Left ventricle myocardium superior (tissue), 1 donor: ENCODE measurements around the gene SORD. TPM values are rescaled to one million over a fixed set of nuclear protein-coding genes. Genes with fewer than 3 reads are reported as not detected.

Experiments
- ATAC-seq: fragments of 200-7000 bp; cut with Tn5 transposase; one replicate; pipeline ENCODE4 v1.9.1; 2020; ENCODE audit warnings: mild to moderate bottlenecking, moderate library complexity
- DNase-seq: peaks from one replicate; pipeline ENCODE4 v3.0.0-alpha.2; 2020
- intact Hi-C: fragments of 100-400 bp; cut with micrococcal nuclease; formaldehyde crosslinking; loops from one replicate; pipeline ENCODE4 v1.11.0; 2022
- total RNA-seq: library from RNA; stranded (reverse); fragmentation: NEBNext Ultra II Directional; extraction: Animal tissue kit (Norgen Biotek cat#: 25700); gene quantifications from one replicate; pipeline ENCODE4 v1.2.1, GENCODE V29; 2021
- donor health status: DM: no; HTN: yes; CAD: no; lungs with severe emphysema.

The SORD gene
- total RNA-seq, 1 donor from 2014 or later: 13.6 TPM

GRCh38 chr15:45110256-45110820 is 87.3 kb downstream of the SORD start:
- DNase-seq (no peak), ATAC-seq (no peak)
- intact Hi-C loops: no loop called here

DNA sequence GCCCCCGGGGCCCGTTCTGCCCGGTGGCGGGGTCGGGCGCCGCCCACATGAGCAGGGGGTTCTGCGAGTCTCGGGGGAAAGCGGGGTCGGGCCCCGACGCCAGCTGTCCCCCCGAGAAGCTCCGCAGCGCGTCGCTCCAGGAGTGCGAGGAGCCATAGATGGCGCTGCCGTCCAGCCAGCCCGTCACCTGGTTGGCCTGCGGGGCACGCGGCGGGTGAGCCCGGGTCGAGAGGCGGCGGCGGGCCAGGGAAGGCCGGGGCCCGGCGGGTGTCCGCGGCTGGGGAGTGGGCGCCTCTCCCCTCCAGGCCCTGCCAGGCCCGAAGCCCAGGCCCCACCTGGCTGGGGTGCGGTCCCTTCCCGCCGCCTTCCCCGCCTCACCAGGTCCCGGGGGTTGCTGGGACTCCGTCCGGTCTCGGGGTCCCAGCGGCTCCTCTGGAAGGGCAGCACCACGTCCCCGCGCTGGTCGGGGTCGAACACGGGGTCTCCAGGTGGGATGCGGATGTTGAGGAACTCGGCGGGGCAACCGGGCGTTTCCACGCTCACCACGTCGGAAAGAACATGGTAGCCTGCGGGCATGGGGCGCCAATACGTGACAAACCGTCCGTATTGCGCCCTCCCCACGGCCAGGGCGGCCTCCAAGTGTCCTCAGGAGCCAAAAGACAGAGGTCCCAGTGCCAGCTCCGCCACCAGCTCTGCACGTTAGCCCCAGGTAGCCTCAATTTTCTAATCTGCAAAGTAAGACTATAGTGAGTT is 88.6 kb downstream of the SORD start:
- intact Hi-C loops: no loop called here
- DNase-seq: no peak
- ATAC-seq: no peak

GRCh38 chr15:45112143-45112590 is 89.2 kb downstream of the SORD start:
- DNase-seq (no peak), ATAC-seq (no peak)
- intact Hi-C loops: no loop called here

DNA sequence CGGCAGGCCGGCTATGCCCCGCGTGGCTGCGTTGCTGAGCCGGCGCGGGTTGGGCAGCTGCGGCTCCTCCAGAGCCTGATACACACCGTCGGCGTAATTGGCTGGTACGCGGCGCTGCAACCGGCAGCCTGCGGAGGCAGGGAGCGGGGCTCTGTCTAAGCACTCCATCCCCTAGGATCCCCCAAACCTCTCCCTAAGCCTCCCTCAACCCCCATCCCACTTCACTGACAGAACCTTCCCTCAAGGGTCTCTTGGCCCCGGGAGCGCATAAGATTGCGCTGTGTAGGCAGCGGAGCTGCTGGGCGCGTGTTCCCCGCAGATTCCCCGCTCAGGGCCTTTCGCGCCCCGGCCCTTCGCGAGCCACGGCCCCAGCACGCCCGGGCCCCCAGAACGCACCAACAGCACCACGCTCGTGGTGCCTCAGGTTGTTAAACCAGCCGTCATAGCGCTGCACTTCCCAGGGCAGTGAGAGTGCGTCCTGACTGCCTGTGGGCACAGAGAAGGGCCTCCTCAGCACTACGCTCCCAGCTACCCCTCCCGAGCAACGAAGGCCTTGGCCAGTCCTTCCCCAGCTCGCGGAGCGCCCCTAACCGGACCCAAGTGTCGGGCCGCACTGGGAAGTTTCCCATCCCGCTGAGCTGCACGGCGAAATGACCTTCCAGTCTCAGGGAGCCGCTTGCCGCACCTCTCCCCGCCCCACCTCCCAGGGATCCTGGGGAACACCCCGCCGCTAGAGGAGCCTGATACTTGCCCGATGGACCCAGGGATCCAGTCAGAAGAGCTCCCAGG is 89.8 kb downstream of the SORD start:
- intact Hi-C loops: no loop called here
- DNase-seq (no peak), ATAC-seq (no peak)

GRCh38 chr15:45113380-45113990 is 90.5 kb downstream of the SORD start:
- ATAC-seq: no peak
- intact Hi-C loops: no loop called here
- no peak for DNase-seq

DNA sequence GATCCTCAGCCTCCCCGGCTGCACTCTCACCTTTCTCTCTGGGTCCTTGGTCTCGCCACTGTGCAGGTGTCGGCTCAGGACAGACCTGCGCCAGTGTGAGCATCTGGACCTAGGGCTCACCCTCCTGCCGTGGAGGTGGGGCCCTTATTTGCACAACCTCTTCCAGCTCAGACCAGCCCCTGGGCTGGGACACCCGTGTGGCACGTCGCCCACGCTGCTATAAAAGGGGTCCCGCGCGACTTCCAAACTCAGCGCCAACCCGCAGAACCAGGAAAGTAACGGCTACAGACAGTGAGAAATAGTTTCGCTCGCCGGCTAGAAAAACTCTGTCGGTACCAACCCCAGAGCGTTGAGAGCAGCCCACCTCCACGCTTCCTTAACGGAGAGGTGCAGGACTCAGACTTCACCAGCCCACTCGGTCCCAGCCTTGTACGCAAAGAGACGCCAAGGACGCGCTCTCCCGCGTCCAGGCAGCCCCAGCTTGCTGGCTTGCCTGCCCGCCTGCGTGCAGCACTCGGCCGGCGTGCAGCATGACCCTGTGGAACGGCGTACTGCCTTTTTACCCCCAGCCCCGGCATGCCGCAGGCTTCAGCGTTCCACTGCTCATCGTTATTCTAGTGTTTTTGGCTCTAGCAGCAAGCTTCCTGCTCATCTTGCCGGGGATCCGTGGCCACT is 91.2 kb downstream of the SORD start, which contains the start of the genes DUOX2 and DUOXA2:
Gene DUOX2, minus strand, starts transcription at position 97 of the 675 bp plus-strand sequence. CDS start 761 bp downstream, outside the sequence.
Gene DUOXA2, plus strand, starts transcription at position 251 of the 675 bp plus-strand sequence. Its CDS starts 280 bp downstream, at position 531.
- no peak for DNase-seq
- ATAC-seq: no peak
- intact Hi-C loops: no loop called here

DNA sequence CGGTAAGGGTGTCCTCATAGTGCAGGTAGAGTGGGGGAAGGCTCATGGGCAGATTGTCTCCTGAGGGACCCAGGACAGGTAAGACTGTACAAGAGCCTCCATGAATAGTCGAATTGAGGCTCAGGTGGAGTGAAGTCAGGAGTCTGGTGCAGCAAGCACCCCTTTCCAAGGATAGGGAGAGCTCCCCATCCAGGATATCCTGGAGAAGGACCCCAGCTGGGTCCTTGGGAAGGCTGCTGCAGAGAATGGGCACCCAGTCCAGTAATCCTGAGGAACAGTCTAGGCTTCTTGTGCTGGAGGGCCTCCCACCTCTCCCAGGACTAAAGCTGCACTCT is 91.7 kb downstream of the SORD start:
- intact Hi-C loops: no loop called here
- no peak for ATAC-seq
- DNase-seq: no peak

- intact Hi-C loops: no loop called here
- no peak for ATAC-seq
- no peak for DNase-seq
These were observed 92.4 kb downstream of the SORD start for GRCh38 chr15:45115312-45115820.

GRCh38 chr15:45116006-45116481 is 93.0 kb downstream of the SORD start:
- DNase-seq (no peak), ATAC-seq (no peak)
- intact Hi-C loops: no loop called here

DNA sequence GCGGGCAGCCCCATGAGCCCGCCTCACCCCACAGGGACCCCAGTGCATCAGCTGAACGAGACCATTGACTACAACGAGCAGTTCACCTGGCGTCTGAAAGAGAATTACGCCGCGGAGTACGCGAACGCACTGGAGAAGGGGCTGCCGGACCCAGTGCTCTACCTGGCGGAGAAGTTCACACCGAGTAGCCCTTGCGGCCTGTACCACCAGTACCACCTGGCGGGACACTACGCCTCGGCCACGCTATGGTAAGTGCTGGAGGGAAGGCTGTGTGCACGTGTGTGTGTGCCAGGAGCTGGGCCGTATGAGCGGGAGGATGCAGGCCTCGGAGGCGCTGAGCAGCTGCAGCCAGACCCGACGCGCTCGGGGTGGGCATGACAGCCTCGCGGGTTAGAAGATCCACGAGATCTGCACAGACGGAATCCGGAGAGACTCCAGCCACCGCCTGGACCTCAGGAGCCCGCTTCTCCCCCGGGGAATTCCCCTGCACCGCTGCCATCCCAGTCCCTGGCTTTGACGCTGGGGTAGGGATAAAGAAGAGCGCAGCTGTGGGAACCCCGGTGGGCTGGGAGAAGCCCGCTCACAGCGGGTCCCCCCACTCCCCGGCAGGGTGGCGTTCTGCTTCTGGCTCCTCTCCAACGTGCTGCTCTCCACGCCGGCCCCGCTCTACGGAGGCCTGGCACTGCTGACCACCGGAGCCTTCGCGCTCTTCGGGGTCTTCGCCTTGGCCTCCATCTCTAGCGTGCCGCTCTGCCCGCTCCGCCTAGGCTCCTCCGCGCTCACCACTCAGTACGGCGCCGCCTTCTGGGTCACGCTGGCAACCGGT is 93.7 kb downstream of the SORD start:
- intact Hi-C loops: no loop called here
- peak; percentile 10 for ATAC-seq
- DNase-seq: no peak

GRCh38 chr15:45117308-45118130 is 94.5 kb downstream of the SORD start:
- intact Hi-C loops: no loop called here
- no peak for DNase-seq
- peak; percentile 28 for ATAC-seq

GRCh38 chr15:45118131-45118588 is 95.2 kb downstream of the SORD start:
- intact Hi-C loops: no loop called here
- ATAC-seq (peak; percentile 98), DNase-seq (peak; percentile 89)

DNA sequence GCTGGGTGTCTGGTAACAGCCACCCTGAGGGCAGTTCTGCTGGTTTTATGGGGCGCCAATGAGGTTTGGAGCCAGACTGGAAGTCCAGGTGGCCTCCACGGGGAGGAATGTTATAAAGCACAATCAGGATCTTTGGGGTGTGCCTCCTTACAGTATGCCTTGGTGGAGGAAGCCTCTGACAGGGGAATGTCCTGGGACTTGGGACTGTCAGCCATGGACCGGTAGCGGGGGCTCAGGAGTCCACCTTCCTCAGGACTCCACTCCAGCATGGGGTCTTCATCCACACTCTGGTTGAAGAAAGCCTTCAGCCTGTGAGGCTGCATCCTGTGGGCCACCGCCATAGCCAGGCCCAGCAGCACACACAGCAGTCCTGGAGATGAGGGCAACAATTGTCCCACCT is 96.0 kb downstream of the SORD start:
- intact Hi-C loops: no loop called here
- ATAC-seq (no peak), DNase-seq (no peak)

DNA sequence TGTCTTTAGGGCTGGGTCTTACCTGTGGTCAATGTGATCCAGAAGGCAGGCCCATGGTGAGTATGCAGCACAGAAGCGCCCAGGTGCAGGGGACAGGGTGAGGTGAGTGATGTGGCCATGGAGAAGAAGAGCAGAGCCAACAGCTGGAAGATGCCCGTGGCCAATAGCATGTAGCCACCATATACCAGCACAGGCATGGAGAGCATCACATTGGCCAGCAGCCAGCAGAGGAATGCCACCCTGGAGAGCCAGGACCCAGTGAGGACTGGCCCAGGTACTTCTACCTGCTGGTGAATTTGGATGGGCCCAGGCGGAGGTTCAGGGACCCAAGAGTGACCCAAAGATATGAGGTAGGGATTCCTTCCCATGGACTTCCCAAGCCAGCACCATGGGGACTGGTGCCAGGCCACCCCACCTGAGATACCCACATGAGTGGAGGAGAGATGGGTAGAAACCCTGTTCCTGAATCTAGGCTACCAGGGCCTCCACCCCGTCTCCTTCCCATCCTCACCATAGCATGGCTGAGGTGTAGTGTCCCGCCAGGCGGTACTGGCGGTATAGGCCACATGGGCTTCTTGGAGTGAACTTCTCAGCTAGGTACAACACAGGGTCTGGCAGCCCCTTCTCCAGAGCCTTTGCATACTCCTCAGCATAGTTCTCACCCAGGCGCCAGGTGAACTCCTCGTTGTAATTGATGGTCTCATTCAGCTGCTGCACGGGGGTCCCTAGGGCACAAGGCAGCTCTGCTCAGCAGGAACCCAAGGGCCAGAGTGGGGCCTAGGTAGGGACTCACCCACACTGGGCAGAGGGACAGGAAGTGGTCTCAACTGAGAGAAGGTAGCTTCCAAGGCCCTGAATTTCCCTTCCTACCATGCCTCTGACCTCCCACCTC is 97.3 kb downstream of the SORD start:
- ATAC-seq (no peak), DNase-seq (no peak)
- intact Hi-C loops: no loop called here

- no peak for ATAC-seq
- intact Hi-C loops: no loop called here
These were observed 98.0 kb downstream of the SORD start for GRCh38 chr15:45121020-45121419.

More at GRCh38 chr15:45121020-45121419, 98.0 kb downstream of the SORD start:
- DNase-seq: no peak
